ENCODE results near the gene KIAA1217. TPM values are rescaled to one million over a fixed set of nuclear protein-coding genes. Genes with fewer than 3 reads are reported as not detected.

KIAA1217 gene
- total RNA-seq, 1 donor from 2014 or later = 73.2 TPM

GRCh38 chr10:24384954-24385353 lies 176.0 kb downstream of the KIAA1217 start:
- DNase-seq (ENCODE audit: extremely low spot score, unreplicated experiment) = no peak
- no peak overlapping the region for H3K4me3 Mint-ChIP-seq
- peaks cover 1% of the 10 kb centered on the region for H3K9me3 Mint-ChIP-seq
- H3K27me3 Mint-ChIP-seq = no peaks in the 10 kb centered on the region
- TF ChIP-seq CTCF (conservative IDR thresholded peaks at IDR 0.05) = no peak
- H3K36me3 Mint-ChIP-seq = peaks cover 38% of the 10 kb centered on the region
- peaks cover 39% of the 10 kb centered on the region for H3K4me1 Mint-ChIP-seq (ENCODE audit: unreplicated experiment)
- peak overlapping the region; percentile 68 for H3K27ac Mint-ChIP-seq

- no peak for TF ChIP-seq CTCF (conservative IDR thresholded peaks at IDR 0.05)
- H3K27me3 Mint-ChIP-seq = no peaks in the 10 kb centered on the region
- peak overlapping the region; percentile 41 for H3K4me3 Mint-ChIP-seq
- H3K4me1 Mint-ChIP-seq (ENCODE audit: unreplicated experiment) = peaks cover 40% of the 10 kb centered on the region
- H3K36me3 Mint-ChIP-seq = peaks cover 39% of the 10 kb centered on the region
- peaks cover 5% of the 10 kb centered on the region for H3K9me3 Mint-ChIP-seq
- no peak for DNase-seq (ENCODE audit: extremely low spot score, unreplicated experiment)
- H3K27ac Mint-ChIP-seq = peak overlapping the region; percentile 54
These were observed 176.8 kb downstream of the KIAA1217 start for GRCh38 chr10:24385776-24386175.

- Mint-ChIP-seq H3K27ac (peak overlapping the region; percentile 78), H3K4me3 (peak overlapping the region; percentile 13), H3K4me1 (ENCODE audit: unreplicated experiment) (peaks cover 43% of the 10 kb centered on the region), H3K36me3 (peaks cover 43% of the 10 kb centered on the region), H3K9me3 (peaks cover 5% of the 10 kb centered on the region), H3K27me3 (no peaks in the 10 kb centered on the region)
- DNase-seq (ENCODE audit: extremely low spot score, unreplicated experiment) = no peak
- no peak for TF ChIP-seq CTCF (conservative IDR thresholded peaks at IDR 0.05)
These were observed 181.3 kb downstream of the KIAA1217 start for GRCh38 chr10:24390146-24390700.

GRCh38 chr10:24390746-24391145 lies 181.8 kb downstream of the KIAA1217 start:
- TF ChIP-seq CTCF (conservative IDR thresholded peaks at IDR 0.05) = no peak
- H3K4me1 Mint-ChIP-seq (ENCODE audit: unreplicated experiment) = peaks cover 39% of the 10 kb centered on the region
- DNase-seq (ENCODE audit: extremely low spot score, unreplicated experiment) = no peak
- H3K27me3 Mint-ChIP-seq = no peaks in the 10 kb centered on the region
- H3K36me3 Mint-ChIP-seq = peaks cover 40% of the 10 kb centered on the region
- no peak overlapping the region for H3K27ac Mint-ChIP-seq
- no peak overlapping the region for H3K4me3 Mint-ChIP-seq
- peaks cover 5% of the 10 kb centered on the region for H3K9me3 Mint-ChIP-seq

GRCh38 chr10:24393201-24393600 lies 184.3 kb downstream of the KIAA1217 start:
- no peak for TF ChIP-seq CTCF (conservative IDR thresholded peaks at IDR 0.05)
- Mint-ChIP-seq H3K4me1 (ENCODE audit: unreplicated experiment) (peaks cover 33% of the 10 kb centered on the region), H3K27ac (no peak overlapping the region), H3K4me3 (no peak overlapping the region), H3K27me3 (no peaks in the 10 kb centered on the region), H3K9me3 (peaks cover 5% of the 10 kb centered on the region), H3K36me3 (peaks cover 36% of the 10 kb centered on the region)
- no peak for DNase-seq (ENCODE audit: extremely low spot score, unreplicated experiment)
